GM11168 (cell line): ENCODE measurements around the gene TRAF3IP3.

ENCODE experiments used
- in situ Hi-C: fragments of 300-500 bp; cut with MboI; formaldehyde crosslinking; loops from one replicate; pipeline ENCODE4 v1.12.0; 2022; ENCODE audit warnings: low sequenced_read_pairs; ENCODE audit not compliant: unreplicated experiment

TRAF3IP3 gene

DNA sequence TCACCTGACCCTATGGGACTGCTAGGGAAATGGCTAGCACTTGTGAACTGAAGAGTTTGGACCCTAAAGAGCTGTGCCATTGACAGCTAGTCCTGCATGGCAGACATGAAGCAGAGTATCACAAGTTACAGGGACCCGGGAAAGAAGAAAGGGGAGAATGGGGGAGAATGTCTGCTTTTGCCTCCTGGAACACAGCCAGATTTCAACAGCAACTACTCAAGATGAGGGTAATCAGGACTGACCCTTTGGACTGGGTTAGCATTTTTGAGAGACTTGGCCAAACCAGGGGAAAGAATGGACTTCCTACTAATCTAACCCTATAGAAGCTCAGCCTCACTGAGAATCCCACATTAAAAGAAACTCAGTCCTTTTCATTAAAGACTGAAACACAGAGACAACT lies 63.2 kb downstream of the TRAF3IP3 start:
- in situ Hi-C loops: no loop called here

DNA sequence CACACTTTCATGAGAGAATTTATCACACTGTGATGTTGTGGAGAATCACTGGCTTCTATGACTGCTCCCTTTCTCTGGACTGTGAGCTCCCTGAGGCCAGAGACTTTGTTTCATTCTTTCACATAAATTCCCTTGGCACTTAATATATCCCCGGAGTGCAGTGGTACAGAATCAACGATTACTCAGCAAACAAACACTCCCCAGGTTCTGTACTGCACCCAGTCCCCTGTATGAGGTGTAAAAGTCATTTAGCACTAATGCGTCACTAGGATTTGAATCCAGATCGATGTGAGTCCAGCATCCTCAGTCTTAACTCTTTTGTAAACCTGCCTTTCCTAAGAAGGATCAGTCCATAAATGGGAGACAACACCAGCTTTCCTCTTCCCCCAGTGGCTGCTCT lies 65.1 kb downstream of the TRAF3IP3 start:
- in situ Hi-C loops: no loop called here

DNA sequence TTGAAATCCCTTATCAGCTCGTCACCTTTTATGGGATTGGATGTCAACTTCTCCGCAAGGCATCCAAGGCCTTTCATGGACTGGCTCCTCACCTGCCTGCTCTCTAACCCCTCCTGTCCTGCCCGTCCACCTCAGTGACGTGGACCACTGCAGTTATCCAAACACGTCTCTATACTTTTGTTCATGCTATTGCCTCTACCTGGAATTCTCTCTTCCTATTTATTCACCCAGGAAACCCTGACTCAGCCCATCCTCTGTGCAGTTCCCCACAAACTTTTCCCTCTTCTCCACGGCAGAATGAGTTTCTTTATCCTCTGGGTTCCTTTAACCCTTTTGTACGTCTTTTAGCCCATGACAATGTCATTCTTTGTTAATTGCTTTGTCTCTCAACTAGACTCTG lies 66.9 kb downstream of the TRAF3IP3 start:
- in situ Hi-C loops: no loop called here

DNA sequence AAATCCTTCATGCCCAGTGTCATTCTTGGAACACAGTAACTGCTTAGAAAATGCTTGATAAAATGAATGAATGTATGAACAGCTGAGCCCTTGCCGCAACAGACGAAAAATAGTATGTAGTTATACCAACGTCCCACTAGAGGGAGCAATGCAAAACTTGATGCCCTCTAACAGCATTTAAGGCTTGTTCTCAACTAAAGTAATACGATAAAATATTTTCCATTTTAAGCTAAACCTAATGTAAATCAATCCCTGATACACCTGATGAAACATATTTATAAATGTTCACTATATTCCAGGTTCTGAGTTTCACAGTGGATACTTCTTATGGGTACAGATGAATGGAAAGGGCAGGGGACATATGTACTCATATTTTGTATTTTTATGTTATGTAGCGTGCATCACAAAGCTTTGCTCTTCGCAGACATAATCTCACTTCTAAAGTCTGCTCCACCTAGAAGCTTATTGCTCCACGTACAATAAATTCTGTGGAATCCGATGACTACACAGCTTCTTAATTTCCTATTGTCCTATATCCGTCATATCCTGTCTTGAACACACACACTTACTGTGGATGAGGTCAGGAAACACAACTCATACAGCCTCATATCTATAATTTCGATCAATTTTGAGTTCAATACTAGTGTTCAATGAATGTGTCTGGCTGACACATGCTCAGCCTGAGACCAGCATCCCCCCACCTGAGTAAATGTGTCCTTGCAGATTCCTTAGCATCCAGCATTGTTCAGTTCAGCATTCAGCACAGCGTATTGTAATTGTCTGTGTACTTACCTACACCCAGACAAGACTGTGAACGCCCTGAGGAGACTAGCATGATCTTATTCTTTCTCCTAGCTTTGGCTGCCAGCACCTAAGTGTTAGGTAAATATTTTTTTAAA lies 67.5 kb downstream of the TRAF3IP3 start:
- in situ Hi-C loops: no loop called here

DNA sequence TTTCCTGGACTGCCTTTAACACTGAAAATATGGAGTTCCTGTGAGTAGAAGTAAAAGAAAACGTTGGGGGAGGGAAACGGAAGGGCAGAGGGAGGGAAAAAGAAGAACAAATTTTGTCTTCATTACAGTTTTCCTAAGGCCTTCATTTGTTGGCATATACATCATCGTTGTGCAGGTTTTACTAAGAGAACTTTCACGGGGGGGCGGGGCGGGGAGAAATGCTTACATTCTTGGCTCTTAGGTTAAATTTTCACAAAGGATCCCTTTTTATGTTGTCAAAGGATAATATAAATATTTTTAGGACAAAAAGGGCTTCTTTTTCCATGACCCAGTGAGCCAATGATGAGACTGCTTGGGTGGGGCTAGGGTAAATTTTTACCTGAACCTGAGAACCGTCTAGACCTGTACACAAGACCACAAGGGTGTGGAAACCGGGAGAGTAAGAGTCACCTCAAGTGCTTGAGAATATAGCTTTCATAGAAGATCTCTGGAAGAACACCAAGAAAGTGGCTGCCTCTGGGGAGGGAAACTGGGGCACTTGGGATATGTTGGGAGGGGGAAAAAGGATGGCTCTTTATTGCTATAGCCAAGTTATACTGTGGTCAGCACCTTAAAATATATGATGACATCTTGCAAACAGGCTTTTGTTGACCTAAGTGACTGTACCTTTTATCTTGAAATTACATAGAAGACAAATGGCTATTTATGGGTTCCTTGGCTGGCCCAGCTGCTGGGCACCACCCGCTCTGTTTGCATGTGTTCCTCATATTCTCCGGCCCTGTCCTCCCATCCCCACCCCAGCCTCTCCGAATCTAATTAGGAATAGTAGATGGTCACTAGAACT lies 70.0 kb downstream of the TRAF3IP3 start:
- in situ Hi-C loops: no loop called here

DNA sequence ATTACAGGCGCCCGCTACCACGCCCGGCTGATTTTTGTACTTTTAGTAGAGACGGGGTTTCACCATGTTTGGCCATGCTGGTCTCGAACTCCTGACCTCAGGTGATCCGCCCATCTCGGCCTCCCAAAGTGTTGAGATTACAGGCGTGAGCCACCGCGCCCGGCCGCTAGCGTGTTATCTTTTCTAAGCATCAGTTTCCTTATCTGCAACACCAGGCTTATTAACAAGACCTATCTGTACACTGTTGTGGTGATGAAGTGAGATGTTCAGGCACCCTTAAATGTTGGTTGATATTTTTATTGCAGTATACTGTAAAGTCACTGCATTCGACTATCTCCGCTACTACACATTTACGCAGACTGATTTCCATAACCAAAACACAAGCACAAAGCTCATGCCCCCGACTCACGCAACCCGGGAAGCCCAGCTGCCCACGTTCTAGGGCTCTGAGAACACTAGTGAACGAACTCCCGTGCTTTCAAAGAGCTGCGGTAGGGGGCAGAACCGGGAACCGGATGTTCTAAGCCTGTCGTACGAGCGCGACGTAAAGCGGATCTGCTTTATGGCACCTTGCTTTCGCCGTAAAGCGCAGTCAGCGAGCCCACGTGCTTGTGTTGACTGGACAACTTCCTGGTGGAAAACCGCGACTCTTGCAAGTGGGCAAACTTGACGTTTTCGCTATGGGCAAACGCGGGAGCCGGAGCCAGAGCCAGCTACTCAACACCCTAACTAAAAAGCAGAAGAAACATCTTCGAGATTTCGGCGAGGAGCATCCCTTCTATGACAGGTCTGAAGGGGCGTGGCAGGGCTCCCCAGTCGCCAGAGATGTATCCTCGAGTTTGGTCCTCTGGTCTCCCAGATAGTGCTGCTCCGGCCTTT lies 71.8 kb downstream of the TRAF3IP3 start, which contains the start of gene UTP25:
UTP25 (plus strand) TSS at position 589 of the 879 bp plus-strand sequence; CDS start at position 681, 92 bp downstream.
- in situ Hi-C loops: no loop called here

DNA sequence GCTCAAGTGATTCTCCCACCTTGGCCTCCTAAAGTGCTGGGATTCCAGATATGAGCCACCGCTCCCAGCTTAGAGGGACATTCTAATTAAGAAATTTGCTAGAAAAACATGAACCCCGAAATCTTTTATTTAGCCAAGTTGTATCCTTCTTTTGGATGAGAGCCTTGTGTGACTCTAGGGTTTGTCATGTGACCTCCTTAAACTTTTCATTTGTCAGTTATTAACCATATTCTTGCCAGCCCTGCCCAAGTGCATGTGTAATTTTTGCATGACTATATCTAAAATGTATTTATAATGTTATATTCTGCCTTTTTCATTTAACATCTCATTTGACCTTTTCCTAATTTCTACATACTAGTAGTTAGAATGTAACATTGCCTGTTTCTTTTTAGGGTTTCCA lies 73.9 kb downstream of the TRAF3IP3 start:
- in situ Hi-C loops: no loop called here

DNA sequence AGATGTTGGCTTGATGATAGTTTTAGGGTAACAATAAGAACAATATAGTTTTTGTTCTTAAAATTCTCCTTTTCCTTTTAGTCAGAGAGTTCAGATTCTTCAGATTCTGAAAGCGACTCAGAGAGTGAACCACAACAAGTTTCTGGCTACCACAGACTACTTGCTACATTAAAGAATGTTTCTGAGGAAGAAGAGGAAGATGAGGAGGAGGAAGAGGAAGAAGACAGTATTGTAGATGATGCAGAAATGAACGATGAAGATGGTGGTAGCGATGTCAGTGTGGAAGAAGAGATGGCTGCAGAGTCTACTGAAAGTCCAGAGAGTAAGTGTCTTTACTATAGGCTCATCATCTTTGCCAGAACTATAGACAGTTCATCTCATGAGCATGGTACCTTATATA lies 74.9 kb downstream of the TRAF3IP3 start:
- in situ Hi-C loops: no loop called here

DNA sequence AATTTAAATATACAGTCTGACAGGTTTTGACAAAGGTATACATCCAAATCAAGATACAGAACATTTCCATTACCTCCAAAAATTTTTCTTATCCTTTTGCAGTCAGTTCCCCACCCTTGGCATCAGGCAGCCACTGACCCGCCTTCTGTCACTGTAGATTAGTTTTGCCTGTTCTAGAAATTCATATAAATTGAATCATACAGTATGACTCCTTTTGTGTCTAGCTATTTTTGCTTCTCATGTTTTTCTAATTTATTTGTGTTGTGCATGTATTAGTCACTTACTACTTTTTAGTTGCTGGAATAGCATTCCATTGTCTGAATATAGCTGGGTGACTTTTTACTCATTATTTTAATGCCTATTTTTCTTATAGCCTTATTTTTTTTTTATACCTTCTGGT lies 75.8 kb downstream of the TRAF3IP3 start:
- in situ Hi-C loops: no loop called here
